GM12891 (cell line): ENCODE results near the gene ARHGAP24.

Experiments used
- DNase-seq: peaks from one replicate; pipeline ENCODE4 v3.0.0; 2011; ENCODE audit warnings: low spot score; ENCODE audit not compliant: insufficient read length
- FAIRE-seq: peaks from 2 replicates; lab custom pipeline; 2011; peaks lifted over from hg19 to GRCh38; lab: Jason Lieb, UNC
- PAX5 ChIP-seq: IDR thresholded peaks from 2 replicates; pipeline ENCODE4 v1.6.1; 2011; ENCODE audit warnings: low read length, moderate library complexity, mild to moderate bottlenecking; ENCODE audit not compliant: insufficient read depth, severe bottlenecking
- POLR2A ChIP-seq: IDR thresholded peaks from 2 replicates; pipeline ENCODE4 v1.6.1; 2011; ENCODE audit warnings: low read depth, low read length, control low read depth
- POLR2AphosphoS5 ChIP-seq: IDR thresholded peaks from 2 replicates; pipeline ENCODE4 v1.6.1; 2011; ENCODE audit warnings: low read depth, low read length, control low read depth
- POU2F2 ChIP-seq: IDR thresholded peaks from 2 replicates; pipeline ENCODE4 v1.6.1; 2011; ENCODE audit warnings: low read depth, mild to moderate bottlenecking, control low read depth, low read length, moderate library complexity
- SPI1 ChIP-seq: IDR thresholded peaks from 2 replicates; pipeline ENCODE4 v1.6.1; 2011; ENCODE audit warnings: low read depth, low read length, control low read depth
- TAF1 ChIP-seq: IDR thresholded peaks from 2 replicates; pipeline ENCODE4 v1.6.1; 2011; ENCODE audit warnings: low read depth, low read length, control low read depth

ARHGAP24 gene

GRCh38 chr4:85860066-85860740 lies 385.3 kb downstream of the ARHGAP24 start:
- FAIRE-seq (no peak), DNase-seq (no peak)
- no peak for TF ChIP-seq POU2F2
- TF ChIP-seq TAF1, result no peak
- no peak for TF ChIP-seq SPI1
- TF ChIP-seq POLR2AphosphoS5, result no peak
- TF ChIP-seq POLR2A, result no peak

DNA sequence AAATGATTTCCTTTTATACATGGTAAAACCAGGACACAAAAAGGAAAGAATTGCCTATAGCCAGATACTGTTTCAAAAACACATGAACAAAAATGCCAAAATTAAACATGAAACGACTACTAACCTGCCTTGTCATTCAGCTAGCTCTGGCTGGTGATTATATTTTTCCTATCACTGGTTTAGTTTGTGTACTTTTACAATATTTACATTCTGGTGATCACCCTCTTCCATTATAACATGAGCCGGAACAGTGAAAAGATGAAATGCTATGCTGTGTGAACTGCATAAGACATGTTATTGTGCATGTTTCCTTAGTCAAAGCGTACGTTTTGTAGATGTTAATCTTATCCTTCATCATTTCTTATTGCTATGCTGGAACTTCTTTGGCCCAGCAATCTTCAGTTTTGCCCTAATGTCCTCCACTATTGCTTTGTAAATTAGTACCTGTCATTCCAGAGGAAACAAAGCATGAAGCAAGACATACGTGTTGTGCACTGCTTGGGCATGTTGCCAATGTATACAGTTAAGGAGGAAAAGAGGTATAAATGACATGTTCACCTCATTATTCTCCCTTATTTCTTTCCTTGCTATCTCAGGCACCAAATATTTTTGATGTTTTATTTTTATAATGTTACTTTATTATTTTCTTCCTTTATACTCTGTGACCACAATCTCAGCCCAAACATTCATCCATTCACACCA lies 386.3 kb downstream of the ARHGAP24 start:
- TF ChIP-seq POLR2AphosphoS5 (no peak), SPI1 (no peak), TAF1 (no peak), PAX5 (no peak), POLR2A (no peak), POU2F2 (no peak)
- no peak for FAIRE-seq
- DNase-seq, result no peak

- no peak for FAIRE-seq
- no peak for TF ChIP-seq TAF1
- no peak for TF ChIP-seq SPI1
- no peak for TF ChIP-seq POLR2AphosphoS5
- TF ChIP-seq POLR2A, result no peak
- TF ChIP-seq PAX5, result no peak
- TF ChIP-seq POU2F2, result no peak
- DNase-seq, result no peak
These were observed 387.9 kb downstream of the ARHGAP24 start for GRCh38 chr4:85862896-85863295.

- DNase-seq (no peak), FAIRE-seq (no peak)
- no peak for TF ChIP-seq TAF1
- TF ChIP-seq PAX5, result no peak
- no peak for TF ChIP-seq POU2F2
- no peak for TF ChIP-seq POLR2A
- TF ChIP-seq POLR2AphosphoS5, result no peak
- TF ChIP-seq SPI1, result no peak
These were observed 389.6 kb downstream of the ARHGAP24 start for GRCh38 chr4:85864259-85865205.

GRCh38 chr4:85865256-85865655 lies 390.3 kb downstream of the ARHGAP24 start:
- TF ChIP-seq POLR2AphosphoS5 (no peak), PAX5 (no peak), SPI1 (no peak), POU2F2 (no peak), POLR2A (no peak), TAF1 (no peak)
- no peak for FAIRE-seq
- no peak for DNase-seq

DNA sequence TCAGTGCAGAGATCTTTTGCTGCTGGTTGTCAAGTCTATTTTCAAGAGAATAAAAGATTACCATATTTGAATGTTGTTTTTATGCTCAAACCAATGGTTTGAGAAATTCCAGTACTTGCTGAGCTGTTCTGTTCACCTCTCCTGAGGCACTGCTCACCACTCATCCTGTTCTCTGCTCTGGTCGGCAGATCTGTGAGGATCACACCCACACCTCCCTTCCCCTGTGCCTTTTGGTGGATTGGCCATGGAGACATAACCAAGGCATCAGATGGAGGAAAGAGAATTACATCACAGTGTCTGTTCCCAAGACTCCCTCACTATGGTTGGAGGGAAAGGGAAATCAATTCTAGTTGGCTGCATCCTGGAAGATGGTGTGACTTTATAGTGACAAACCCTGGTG lies 391.6 kb downstream of the ARHGAP24 start:
- TF ChIP-seq POU2F2 (no peak), POLR2A (no peak), TAF1 (no peak), PAX5 (no peak), SPI1 (no peak), POLR2AphosphoS5 (no peak)
- DNase-seq (no peak), FAIRE-seq (no peak)

GRCh38 chr4:85867271-85867670 lies 392.3 kb downstream of the ARHGAP24 start:
- FAIRE-seq, result no peak
- DNase-seq, result no peak
- no peak for TF ChIP-seq POLR2A
- TF ChIP-seq POLR2AphosphoS5, result no peak
- no peak for TF ChIP-seq PAX5
- no peak for TF ChIP-seq POU2F2
- no peak for TF ChIP-seq TAF1
- no peak for TF ChIP-seq SPI1

DNA sequence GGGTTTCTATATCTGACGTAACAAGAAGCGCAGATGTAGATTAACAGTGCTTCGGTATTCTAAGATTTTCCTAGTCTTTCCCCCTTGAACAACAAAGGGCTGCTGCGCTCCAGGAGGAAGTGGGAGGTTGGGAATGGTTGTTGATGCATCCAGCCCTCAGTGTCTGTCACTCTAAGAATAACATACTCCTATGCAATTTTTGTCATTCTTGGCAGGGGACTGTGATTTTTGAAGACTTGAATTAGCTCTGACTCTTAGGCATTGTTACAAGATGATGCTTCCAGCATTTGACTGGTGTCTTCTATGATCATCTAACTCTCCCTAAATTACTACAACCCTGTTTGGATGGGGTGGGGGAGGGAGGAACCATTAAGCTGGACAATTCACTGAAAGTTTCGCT lies 394.2 kb downstream of the ARHGAP24 start:
- DNase-seq (no peak), FAIRE-seq (no peak)
- no peak for TF ChIP-seq SPI1
- TF ChIP-seq TAF1, result no peak
- no peak for TF ChIP-seq POLR2AphosphoS5
- TF ChIP-seq PAX5, result no peak
- TF ChIP-seq POLR2A, result no peak
- no peak for TF ChIP-seq POU2F2
